Kidney (tissue), 14 donors: Measurements from ENCODE around the gene B3GALT6. TPM values are rescaled to one million over a fixed set of nuclear protein-coding genes. Genes with fewer than 3 reads are reported as not detected.
"Not testable (repeated sequence)": the region's sequence is repeated elsewhere in the genome, so short reads cannot be mapped to it uniquely, and the experiment has no call there.

Experiments
- DNase-seq, 5 donors: peaks; one replicate each; pipeline ENCODE4 v3.0.0-alpha.2; 2013 to 2020
- FAIRE-seq: peaks from 2 replicates; lab custom pipeline; 2012; peaks lifted over from hg19 to GRCh38; lab: Jason Lieb, UNC
- H3K27ac ChIP-seq, 2 donors: one replicate each; pipeline ENCODE4 v1.7.0; 2013; ENCODE audit warnings: low read depth in 2 of 2, low read length in 2 of 2, inconsistent platforms in 1 of 2
- H3K27me3 ChIP-seq: one replicate; pipeline ENCODE4 v1.7.1; 2013; ENCODE audit warnings: low read length, inconsistent platforms; ENCODE audit not compliant: control insufficient read depth, insufficient read depth
- H3K36me3 ChIP-seq, 3 donors: one replicate each; pipeline versions ENCODE4 v1.7.0 to v1.7.1; 2013; ENCODE audit warnings: low read length in 3 of 3, control low read depth in 1 of 3, inconsistent platforms in 1 of 3; ENCODE audit not compliant: insufficient read depth in 3 of 3, control insufficient read depth in 2 of 3
- H3K4me1 ChIP-seq, 3 donors: one replicate each; pipeline versions ENCODE4 v1.7.0 to v1.7.1; 2013; ENCODE audit warnings: low read length in 3 of 3, inconsistent platforms in 1 of 3, low read depth in 1 of 3; ENCODE audit not compliant: control insufficient read depth in 2 of 3, insufficient read depth in 2 of 3
- H3K4me3 ChIP-seq, 3 donors: one replicate each; pipeline versions ENCODE4 v1.7.0 to v1.8.1; 2013; ENCODE audit warnings: low read length in 3 of 3, control low read depth in 1 of 3, inconsistent platforms in 1 of 3
- H3K9ac ChIP-seq, 3 donors: one replicate each; pipeline versions ENCODE4 v1.7.0 to v1.7.1; 2013; ENCODE audit warnings: low read length in 3 of 3, control low read depth in 1 of 3, inconsistent platforms in 1 of 3
- H3K9me3 ChIP-seq, 3 donors: one replicate each; pipeline versions ENCODE4 v1.7.0 to v1.7.1; 2013; ENCODE audit warnings: low read length in 3 of 3, control low read depth in 1 of 3, inconsistent platforms in 1 of 3; ENCODE audit not compliant: control insufficient read depth in 2 of 3, insufficient read depth in 1 of 3
- CTCF ChIP-seq: IDR thresholded peaks from 3 replicates; pipeline ENCODE4 v1.5.1; 2012; ENCODE audit warnings: mild to moderate bottlenecking, moderate library complexity, borderline replicate concordance; ENCODE audit not compliant: insufficient read depth; ENCODE audit errors: extremely low read depth
- intact Hi-C: fragments of 100-400 bp; cut with DNase I; formaldehyde crosslinking; loops from one replicate; pipeline ENCODE4 v1.11.1; 2022
- polyA plus RNA-seq: library from polyadenylated mRNA; stranded (reverse); fragments of 350-450 nt; fragmentation: Illumina TruSeq; extraction: RNeasy Lipid Tissue Mini Kit (QIAGEN cat#74804); gene quantifications from one replicate; pipeline ENCODE4 v1.2.3, GENCODE V29; 2014; ENCODE audit warnings: low read depth, low replicate concordance; ENCODE audit not compliant: insufficient read depth
- total RNA-seq: library from RNA; stranded (reverse); fragmentation: NEBNext Ultra II Directional; extraction: Animal tissue kit (Norgen Biotek cat#: 25700); gene quantifications from one replicate; pipeline ENCODE4 v1.2.1, GENCODE V29; 2021
- donor health status: control.
- donor health status: control.
- donor health status: control.
- donor health status: control.
- donor health status: control.
- donor health status: DM: yes; HTN: yes; CAD: no.
- donor health status: Normal renal cell carcinoma (clear cell type).

The B3GALT6 gene
- total and polyA plus RNA-seq, 2 donors from 2014 or later, result 13.7 to 20.3 TPM

GRCh38 chr1:1187938-1188337 is 44.1 kb upstream of the B3GALT6 start:
- no peaks in the 10 kb centered on the region for H3K4me1 ChIP-seq
- H3K9me3 ChIP-seq, result no peaks in the 10 kb centered on the region
- no peak overlapping the region for H3K4me3 ChIP-seq
- no peaks in the 10 kb centered on the region for H3K27me3 ChIP-seq
- FAIRE-seq (no peak), DNase-seq (no peak)
- no peak for TF ChIP-seq CTCF
- no peaks in the 10 kb centered on the region for H3K36me3 ChIP-seq
- no peak overlapping the region for H3K27ac ChIP-seq
- no peak overlapping the region for H3K9ac ChIP-seq
- intact Hi-C loops, result no loop called here

- Histone ChIP-seq H3K27ac (no peak overlapping the region), H3K27me3 (no peaks in the 10 kb centered on the region), H3K9me3 (no peaks in the 10 kb centered on the region), H3K9ac (no peak overlapping the region), H3K4me1 (no peaks in the 10 kb centered on the region), H3K4me3 (no peak overlapping the region), H3K36me3 (no peaks in the 10 kb centered on the region)
- TF ChIP-seq CTCF, result no peak
- intact Hi-C loops, result no loop called here
- no peak for FAIRE-seq
- DNase-seq, result no peak
Measured at GRCh38 chr1:1189111-1189510, 42.9 kb upstream of the B3GALT6 start.

GRCh38 chr1:1191734-1192133 is 40.3 kb upstream of the B3GALT6 start:
- no peaks in the 10 kb centered on the region for H3K9me3 ChIP-seq
- no peak overlapping the region for H3K27ac ChIP-seq
- FAIRE-seq (no peak), DNase-seq (peak in 1 of 5 donors; percentile 21)
- TF ChIP-seq CTCF, result no peak
- no peak overlapping the region for H3K9ac ChIP-seq
- no peaks in the 10 kb centered on the region for H3K27me3 ChIP-seq
- no peak overlapping the region for H3K4me3 ChIP-seq
- no peaks in the 10 kb centered on the region for H3K36me3 ChIP-seq
- intact Hi-C loops, result no loop called here
- H3K4me1 ChIP-seq, result no peaks in the 10 kb centered on the region

- H3K4me3 ChIP-seq, result no peak overlapping the region
- DNase-seq, result peak in 2 of 5 donors; percentile 1 to 18
Measured at GRCh38 chr1:1194723-1195122, 37.3 kb upstream of the B3GALT6 start.

GRCh38 chr1:1195726-1196125 is 36.3 kb upstream of the B3GALT6 start:
- H3K4me3 ChIP-seq, H3K36me3 ChIP-seq, H3K9ac ChIP-seq, H3K27ac ChIP-seq, intact Hi-C loops, H3K27me3 ChIP-seq, FAIRE-seq, H3K9me3 ChIP-seq, H3K4me1 ChIP-seq: not testable (repeated sequence)
- peak in 1 of 5 donors; percentile 13 for DNase-seq

More at GRCh38 chr1:1194723-1195122, 37.3 kb upstream of the B3GALT6 start:
- H3K4me1 ChIP-seq, result no peaks in the 10 kb centered on the region
- no peaks in the 10 kb centered on the region for H3K27me3 ChIP-seq
- no peaks in the 10 kb centered on the region for H3K9me3 ChIP-seq
- no peak overlapping the region for H3K9ac ChIP-seq
- H3K36me3 ChIP-seq, result no peaks in the 10 kb centered on the region
- intact Hi-C loops, result no loop called here
- no peak for FAIRE-seq
- TF ChIP-seq CTCF, result no peak
- no peak overlapping the region for H3K27ac ChIP-seq
